Neural cell (in vitro differentiated cells): ENCODE results near the gene IAPP.

Experiments used
- CTCF ChIP-seq: fragments of 450-650 bp; IDR thresholded peaks from 2 replicates; pipeline ENCODE4 v1.5.1; 2014; ENCODE audit warnings: antibody characterized with exemption, mild to moderate bottlenecking, moderate library complexity; ENCODE audit not compliant: poor library complexity, severe bottlenecking
- EZH2 ChIP-seq: fragments of 200-600, 300-800 bp; shearing (Covaris generic), sonication (generic); IDR thresholded peaks from 2 replicates; pipeline ENCODE4 v1.6.1; 2014; ENCODE audit warnings: antibody characterized with exemption, low read length, borderline replicate concordance, mild to moderate bottlenecking; ENCODE audit not compliant: insufficient read depth, poor library complexity, severe bottlenecking
- MXI1 ChIP-seq: fragments of 450-650 bp; conservative IDR thresholded peaks from 2 replicates; pipeline ENCODE4 v1.6.1; 2014; ENCODE audit warnings: antibody characterized with exemption, mild to moderate bottlenecking; ENCODE audit not compliant: poor library complexity, severe bottlenecking
- POLR2AphosphoS5 ChIP-seq: IDR thresholded peaks from 2 replicates; pipeline ENCODE4 v1.6.1; 2012
- RAD21 ChIP-seq: fragments of 450-650 bp; conservative IDR thresholded peaks from 2 replicates; pipeline ENCODE4 v1.6.1; 2014; ENCODE audit warnings: antibody characterized with exemption, mild to moderate bottlenecking, moderate library complexity
- SMC3 ChIP-seq: fragments of 450-650 bp; conservative IDR thresholded peaks from 2 replicates; pipeline ENCODE4 v1.6.1; 2014; ENCODE audit warnings: antibody characterized with exemption, mild to moderate bottlenecking, moderate library complexity; ENCODE audit not compliant: poor library complexity
- TF ChIP-seq, protein P1 (sequence below): IDR thresholded peaks from 2 replicates; pipeline ENCODE4 v1.6.1; 2012; ENCODE audit warnings: borderline replicate concordance

- TF ChIP-seq CTCF (no peak), POLR2AphosphoS5 (no peak), EZH2 (no peak), SMC3 (no peak), MXI1 (no peak), RAD21 (no peak)
- TF ChIP-seq, protein P1, sequence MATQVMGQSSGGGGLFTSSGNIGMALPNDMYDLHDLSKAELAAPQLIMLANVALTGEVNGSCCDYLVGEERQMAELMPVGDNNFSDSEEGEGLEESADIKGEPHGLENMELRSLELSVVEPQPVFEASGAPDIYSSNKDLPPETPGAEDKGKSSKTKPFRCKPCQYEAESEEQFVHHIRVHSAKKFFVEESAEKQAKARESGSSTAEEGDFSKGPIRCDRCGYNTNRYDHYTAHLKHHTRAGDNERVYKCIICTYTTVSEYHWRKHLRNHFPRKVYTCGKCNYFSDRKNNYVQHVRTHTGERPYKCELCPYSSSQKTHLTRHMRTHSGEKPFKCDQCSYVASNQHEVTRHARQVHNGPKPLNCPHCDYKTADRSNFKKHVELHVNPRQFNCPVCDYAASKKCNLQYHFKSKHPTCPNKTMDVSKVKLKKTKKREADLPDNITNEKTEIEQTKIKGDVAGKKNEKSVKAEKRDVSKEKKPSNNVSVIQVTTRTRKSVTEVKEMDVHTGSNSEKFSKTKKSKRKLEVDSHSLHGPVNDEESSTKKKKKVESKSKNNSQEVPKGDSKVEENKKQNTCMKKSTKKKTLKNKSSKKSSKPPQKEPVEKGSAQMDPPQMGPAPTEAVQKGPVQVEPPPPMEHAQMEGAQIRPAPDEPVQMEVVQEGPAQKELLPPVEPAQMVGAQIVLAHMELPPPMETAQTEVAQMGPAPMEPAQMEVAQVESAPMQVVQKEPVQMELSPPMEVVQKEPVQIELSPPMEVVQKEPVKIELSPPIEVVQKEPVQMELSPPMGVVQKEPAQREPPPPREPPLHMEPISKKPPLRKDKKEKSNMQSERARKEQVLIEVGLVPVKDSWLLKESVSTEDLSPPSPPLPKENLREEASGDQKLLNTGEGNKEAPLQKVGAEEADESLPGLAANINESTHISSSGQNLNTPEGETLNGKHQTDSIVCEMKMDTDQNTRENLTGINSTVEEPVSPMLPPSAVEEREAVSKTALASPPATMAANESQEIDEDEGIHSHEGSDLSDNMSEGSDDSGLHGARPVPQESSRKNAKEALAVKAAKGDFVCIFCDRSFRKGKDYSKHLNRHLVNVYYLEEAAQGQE: no peak
These were observed 36.0 kb upstream of the IAPP start for GRCh38 chr12:21336656-21337055.
